ENCODE data around the gene TNS1. TPM values are rescaled to one million over a fixed set of nuclear protein-coding genes. Genes with fewer than 3 reads are reported as not detected.

TNS1 gene
- total RNA-seq, 2 donors from 2014 or later: 1,255 to 1,508 TPM

DNA sequence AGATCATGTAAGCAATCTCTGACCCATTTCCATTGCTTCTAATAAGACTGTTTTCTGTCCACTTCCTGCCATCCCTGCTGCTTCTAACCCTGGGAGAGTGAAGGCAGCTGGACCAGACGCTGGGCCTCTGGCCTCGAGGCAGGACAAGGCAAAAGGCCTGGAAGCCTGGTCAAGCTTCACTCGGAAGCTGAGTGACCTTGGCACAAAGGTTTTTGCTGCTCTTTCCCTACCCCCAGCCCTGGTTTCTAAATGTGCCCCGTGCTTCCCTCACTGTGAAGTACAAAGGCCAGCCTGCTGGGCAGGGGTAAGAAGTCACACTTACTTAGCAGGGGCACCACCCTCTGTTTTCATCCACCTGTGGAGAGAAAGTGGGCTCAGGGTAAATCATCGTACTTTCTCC lies 195.0 kb downstream of the TNS1 start:
- no peak for DNase-seq (ENCODE audit: low spot score)
- intact Hi-C loops (cut with DNase I): no loop called here

DNA sequence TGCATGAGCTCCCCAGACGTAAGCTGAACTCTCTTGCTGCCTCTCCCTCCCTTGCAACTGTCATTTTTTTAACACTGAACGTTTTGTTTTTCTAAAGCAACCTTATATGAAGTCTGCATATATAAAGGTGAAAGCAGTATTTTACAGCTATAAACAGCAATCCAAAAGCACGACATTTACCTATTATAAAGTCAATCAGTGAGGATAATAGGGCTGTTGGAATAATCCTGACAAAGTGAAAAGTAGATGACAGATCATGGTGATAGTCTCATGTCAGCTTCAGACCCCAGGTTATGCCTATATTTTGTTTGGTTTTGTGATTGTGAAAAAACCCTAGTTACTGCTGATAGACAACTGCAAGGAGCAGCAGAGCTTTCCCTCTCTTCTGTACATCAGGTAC lies 195.8 kb downstream of the TNS1 start:
- intact Hi-C loops (cut with DNase I): no loop called here
- no peak for DNase-seq (ENCODE audit: low spot score)

DNA sequence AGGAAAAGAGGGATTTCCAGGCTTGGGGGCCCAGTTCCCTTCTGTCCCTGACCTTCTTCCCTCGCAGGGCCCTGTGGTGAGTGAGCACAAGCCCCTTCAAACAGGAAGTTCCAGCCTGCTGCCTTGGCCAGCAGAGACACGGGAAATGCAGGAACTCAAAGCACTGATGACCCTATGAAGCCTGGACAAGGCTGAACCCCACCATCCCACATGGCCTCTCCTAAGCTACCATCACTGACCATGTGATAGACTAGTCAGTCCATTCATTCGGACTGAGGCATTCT lies 196.4 kb downstream of the TNS1 start:
- DNase-seq (ENCODE audit: low spot score): peak; percentile 52
- intact Hi-C loops (cut with DNase I): no loop called here

DNA sequence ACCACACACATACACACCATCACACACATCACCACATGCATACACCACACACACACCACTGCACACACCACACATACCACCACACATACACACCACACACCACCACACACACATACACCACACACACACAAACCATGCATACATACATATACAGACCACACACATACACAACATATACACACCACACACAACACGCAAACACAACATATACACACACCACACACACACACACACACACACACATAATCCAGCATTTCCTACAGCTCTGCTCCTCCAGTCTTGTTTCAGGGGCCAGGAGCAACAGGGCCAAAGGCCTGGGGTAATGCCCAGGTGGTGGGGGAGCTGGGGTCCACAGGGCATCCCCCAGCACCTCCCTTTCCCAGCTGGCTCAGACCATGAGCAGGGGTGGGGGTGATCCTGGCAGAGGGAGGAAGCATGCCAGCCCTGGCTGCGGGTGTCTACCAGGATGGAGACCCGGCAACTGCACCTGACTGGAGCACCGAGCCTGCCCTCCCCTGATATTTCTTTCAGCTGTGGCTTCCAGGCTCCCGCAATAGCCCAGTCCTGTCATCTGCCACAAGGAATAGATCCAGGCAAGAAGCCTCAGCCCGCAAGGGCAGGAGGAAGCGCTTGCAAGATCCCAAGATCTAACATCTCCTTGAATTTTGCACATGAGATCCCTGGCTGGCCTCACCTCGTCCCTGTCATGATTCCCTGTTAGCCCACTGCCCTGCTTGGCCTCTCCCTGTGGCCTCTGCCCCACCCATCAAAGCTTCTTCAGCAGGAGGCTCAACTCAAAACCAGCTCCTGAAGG lies 196.9 kb downstream of the TNS1 start:
- intact Hi-C loops (cut with DNase I): no loop called here
- peak; percentile 66 for DNase-seq (ENCODE audit: low spot score)

DNA sequence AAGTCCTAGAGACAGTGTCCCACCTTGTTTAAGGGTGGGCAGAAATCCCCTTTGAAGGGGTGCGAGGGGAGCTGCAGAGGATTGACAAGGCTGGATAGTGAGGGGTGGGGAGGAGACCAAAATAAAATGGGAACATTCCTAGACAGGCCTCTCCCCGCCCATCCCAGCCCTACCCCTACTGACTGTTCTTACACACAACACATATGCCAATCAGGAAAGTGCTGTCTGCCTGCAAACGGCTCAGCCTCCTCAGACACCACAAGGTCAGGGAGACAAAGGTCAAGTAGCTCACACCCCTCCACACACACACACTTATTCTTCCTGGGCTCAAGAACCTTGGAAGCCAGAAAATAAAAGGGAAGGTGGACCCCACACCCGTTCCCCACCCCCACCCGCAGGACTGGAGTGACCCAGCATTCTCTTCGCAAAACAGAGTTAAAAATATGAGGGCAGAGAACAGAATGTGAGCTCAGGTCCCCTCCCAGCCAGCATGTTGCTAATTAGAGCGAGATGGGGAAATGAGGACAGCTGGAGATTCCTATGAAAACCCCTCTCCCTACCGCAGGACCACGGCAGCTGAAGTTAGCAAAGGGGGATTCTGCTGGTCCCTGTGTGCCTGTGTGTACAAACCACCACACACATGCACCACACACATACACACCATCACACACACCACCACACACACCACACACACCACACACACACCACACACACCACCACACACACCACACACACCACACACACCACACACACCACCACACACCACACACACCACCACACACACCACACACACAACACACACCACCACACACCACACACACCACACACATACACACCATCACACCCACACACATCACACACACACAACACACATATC lies 197.8 kb downstream of the TNS1 start:
- DNase-seq (ENCODE audit: low spot score): peak; percentile 48
- intact Hi-C loops (cut with DNase I): no loop called here

DNA sequence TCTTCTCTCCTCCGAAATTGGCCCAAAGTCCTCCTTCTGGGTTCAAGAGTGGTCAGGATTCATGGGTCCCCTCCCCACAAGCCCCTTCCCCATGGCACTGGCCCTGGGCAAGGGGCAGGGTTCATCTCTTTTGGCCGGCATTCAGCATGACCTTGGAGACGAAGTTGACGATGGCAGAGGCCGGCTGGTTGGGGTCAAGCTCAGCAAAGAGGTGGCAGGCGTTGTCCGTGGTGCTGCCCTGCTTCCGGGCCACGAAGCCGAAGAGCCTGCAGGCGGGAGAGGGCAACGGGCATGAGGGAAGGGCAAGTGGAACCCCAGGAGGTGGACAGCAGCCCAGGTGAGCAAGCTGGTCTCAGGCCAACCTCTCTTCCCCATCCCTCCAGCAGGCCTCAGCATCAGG lies 198.5 kb downstream of the TNS1 start:
- peak; percentile 80 for DNase-seq (ENCODE audit: low spot score)
- intact Hi-C loops (cut with DNase I): no loop called here

DNA sequence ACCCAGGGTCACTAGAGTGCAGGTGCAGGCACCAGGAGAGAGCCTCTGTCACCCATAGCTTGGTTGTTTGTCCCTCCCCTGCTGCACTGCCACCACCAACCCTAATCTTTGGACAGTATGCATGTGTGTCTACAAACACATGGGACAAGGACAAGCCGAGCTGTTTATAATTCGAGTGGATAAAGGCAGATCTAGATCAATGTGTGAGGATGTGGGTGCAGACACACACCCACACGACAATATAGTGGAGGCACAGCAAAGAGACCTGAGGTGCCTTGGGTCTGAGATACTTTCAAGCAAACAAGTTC lies 199.2 kb downstream of the TNS1 start:
- intact Hi-C loops (cut with DNase I): no loop called here
- no peak for DNase-seq (ENCODE audit: low spot score)

DNA sequence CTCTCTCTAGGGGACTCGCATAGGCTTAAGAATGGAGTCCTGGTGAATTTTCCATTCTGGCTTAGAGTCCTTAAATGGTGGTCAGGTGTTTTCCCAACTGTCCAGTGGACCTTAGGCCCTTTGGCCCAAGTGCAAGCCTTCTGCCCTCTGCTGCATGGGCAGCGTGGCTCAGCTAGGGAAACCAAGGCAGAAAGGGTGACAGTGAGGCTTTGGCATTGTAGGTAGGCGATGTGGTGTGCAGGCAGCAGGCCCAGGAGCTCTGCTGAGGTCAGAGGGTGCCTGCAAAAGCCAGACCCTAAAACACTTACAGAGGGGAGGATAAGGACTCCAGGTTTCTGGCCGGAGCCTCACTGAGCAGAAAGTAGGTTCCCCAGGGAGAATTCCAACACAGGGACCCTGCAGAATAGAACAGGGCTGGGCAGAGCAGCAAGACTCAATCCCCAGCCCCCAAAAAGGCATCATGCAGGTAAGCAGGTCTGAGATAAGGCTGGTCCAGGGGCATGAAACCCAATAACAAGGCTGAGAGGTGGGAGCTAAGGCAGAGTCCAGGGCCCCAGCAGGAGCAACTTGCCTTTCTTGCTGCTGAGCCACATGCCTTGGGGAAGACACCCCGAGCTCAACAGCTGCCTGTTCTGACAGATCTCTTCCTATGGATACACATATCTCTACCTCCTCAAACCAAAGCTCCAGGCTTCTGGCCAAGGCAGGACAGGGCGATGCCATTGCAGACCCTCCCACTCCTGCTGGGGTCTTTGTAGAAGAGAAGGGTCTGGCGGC lies 199.7 kb downstream of the TNS1 start:
- intact Hi-C loops (cut with DNase I): no loop called here
- peak; percentile 62 for DNase-seq (ENCODE audit: low spot score)

DNA sequence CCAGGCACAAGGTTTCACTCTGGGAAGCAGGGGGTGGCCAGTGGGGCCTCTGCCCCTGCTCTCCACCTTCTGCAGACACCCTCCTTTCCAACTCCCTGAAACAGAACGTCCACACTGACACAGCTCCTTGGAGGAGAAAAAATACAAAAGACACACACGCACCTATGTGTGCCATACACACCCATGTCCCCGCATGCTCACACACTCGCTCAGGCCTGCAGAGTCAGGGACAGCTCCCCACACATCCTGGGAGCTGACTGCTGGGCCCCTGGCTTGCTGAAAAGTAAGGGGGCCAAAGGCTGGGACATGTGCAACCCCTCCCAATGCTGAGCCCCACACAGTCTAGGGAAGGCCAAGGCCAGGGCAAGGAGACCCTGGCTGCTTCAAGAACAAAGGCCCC lies 200.5 kb downstream of the TNS1 start:
- intact Hi-C loops (cut with DNase I): no loop called here
- DNase-seq (ENCODE audit: low spot score): peak; percentile 44

DNA sequence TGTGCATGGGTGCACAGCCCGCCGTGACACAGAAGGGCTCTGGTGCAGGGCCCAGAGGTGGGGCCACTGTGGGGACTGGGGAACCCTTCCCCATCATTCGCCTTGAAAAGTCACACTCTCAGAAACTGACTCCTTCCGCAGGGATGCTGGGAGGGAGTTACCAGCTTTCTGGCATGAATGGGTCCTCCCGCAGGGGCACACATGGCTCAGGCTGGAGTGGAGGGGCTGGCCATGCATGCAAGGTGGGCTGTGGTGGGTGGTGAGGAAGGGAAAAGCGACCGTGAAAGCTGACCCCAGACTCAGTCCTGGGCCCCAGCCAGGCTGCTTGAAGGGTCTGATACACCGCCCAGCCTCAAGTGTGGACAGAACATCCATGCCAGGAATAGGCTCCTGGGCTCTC lies 201.1 kb downstream of the TNS1 start:
- intact Hi-C loops (cut with DNase I): no loop called here
- peak; percentile 43 for DNase-seq (ENCODE audit: low spot score)

DNA sequence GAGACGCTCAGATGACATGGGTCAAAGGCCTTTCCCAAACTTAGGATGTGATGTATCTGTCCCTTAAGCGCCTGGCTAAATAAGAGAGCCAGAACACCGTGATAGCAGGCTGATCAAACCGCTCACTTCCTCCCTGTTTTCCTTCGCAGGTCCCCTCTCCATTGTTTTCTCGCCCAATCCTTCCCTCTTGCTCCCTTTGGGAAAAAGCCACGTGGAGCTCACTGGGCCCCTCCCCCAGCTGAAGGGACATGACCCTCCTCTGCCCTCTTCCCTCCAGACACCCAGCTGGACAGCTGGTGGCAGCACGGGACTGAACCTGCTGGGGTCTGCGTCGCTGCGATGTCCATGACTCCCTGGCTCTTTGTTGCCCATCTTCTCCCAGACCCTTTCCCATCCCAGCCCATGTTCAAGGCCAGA lies 201.7 kb downstream of the TNS1 start:
- peak; percentile 75 for DNase-seq (ENCODE audit: low spot score)
- intact Hi-C loops (cut with DNase I): no loop called here

DNA sequence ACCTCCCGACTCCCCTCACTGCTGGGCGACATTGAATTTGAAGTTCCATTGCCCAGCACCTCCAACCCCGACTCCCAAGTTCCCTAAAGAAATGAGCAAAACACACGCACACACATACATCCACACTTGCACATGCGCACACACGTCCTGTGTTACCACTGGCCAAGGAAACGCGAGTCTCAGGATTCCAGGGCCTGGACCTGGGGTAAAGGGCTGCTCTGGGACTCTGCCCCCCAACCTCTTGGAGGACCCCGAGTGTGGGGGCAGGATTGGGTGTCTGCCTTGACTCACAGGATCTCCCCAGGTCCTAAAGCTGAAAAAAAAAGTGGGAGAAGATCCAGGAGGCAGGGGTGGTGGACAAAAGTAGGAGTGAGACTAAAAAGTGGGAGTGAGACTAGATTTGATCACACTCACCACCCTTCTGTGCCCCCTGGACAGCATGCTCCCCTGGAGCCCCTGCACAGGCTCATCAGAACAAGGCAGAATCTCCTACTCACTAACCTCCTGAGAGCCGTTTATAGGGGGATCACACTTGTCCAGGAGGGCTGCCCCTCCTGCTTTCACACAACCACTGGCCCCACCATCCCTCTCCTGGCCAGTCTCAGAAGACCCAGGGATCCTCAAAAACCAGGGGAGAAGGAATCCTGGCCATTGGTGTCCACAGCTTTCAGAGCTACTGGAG lies 202.2 kb downstream of the TNS1 start:
- DNase-seq (ENCODE audit: low spot score): peak; percentile 56
- intact Hi-C loops (cut with DNase I): no loop called here

DNA sequence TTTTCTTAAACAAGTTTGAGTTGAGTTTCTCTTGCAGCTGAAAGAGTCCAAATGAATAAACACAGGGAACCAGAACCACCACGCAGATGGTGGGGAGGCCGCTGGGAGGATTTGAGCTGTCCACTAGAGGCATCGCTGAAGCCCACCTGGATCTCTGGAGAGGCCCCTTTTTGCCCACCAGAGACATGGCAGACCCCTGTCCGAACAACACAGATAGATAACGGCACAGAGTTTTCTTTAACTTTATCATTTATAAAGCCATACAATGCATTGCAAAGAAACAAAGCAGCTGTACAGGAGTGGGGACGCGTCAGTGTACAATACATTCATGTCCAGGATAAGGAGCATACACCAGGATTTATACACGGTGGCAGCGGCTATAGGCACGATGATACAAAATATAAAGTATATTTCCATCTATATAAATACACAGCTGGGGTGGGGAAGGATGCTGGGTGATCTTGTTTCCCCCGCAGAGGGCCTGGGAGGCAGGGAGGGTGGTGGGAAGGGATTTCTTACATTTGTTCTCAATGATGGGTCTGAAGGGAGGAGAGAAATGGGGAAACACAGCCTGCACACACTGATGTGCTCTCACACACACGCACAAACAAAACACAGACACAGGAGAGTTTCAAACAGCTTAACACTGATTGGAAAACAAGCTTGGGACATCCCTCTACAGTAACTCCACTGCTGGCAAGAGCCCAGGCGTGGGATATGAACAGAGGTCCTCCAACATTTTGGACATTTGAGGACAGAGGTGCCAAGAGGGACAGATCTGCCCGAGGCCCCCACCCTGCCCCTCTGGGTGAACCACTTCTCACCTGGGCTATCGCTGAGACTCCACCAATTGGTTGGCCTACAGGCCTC lies 203.0 kb downstream of the TNS1 start:
- intact Hi-C loops (cut with DNase I): no loop called here
- DNase-seq (ENCODE audit: low spot score): peak; percentile 69

DNA sequence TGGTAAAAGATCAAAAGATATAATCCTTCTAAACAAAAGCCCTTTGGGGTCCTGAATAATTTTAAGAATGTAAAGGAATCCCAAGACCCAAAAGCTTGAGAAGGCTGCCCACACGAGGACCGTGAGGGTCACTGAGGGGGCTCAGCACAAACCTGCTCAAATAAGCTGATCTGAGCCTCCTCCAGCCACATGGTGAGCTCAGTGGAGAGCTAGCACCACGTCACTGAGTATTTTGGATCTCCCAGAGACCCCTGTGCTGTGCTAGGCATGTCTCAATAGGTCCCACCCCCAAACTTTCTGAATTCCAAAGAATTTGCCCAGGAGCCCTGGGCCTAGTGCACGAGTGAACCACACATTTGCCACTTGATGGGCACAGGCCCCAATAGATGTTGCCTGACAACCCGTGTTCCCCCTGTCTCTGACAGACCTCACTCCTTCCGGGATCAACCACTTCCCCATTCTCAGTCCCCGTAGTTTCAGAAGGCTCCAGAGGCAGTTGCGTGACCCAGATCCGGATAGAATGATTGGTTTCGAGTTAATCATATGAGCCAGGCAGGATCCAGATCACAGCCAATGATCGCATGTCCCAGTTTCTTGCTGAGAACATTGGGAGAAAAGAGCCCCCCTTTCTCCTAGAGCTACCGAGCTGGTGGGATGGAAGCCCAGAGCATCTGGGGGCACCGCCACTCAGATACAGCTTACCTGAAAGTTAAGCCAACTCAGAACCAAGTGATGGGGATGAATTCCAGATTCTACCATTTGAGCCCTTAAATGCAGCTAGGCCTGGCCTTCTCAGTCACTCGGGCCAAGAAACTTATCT lies 203.8 kb downstream of the TNS1 start:
- DNase-seq (ENCODE audit: low spot score): peak; percentile 83
- intact Hi-C loops (cut with DNase I): no loop called here

DNA sequence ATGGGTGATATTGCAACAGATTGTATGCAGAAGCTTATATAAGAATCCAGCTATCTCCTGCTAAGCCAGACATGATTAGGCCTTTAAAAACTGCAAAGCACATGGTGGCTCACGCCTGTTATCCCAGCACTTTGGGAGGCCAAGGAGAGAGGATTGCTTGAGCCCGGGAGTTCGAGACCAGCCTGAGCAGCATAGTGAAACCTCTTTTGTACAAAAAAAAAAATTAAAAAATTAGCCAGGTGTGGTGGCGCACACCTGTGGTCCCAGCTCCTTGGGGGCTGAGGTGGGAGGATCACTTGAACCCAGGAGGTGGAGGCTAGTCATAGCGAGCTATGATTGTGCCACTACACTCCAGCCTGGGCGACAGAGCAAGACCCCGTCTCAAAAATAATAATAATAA lies 204.6 kb downstream of the TNS1 start:
- no peak for DNase-seq (ENCODE audit: low spot score)
- intact Hi-C loops (cut with DNase I): no loop called here

DNA sequence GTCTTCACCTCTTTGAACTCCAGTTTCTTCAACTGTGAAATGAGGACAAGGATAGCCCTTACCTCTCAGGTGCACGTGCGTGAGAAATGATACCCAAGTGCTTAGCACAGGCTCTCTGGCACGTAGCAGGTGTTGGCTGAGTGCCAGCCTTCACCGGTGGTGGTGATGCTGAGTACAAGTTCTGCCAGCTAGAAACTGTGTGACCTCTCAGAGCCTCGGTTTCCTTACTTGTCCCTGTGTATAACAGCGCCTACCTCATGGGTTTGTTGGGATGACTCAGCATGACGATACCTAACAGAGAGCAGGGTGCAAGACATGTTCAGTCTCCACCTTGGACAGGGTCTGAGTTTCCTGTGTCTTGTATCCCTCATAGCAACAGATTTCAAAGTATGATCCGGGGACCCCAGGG lies 205.1 kb downstream of the TNS1 start:
- DNase-seq (ENCODE audit: low spot score): peak; percentile 80
- intact Hi-C loops (cut with DNase I): no loop called here

DNA sequence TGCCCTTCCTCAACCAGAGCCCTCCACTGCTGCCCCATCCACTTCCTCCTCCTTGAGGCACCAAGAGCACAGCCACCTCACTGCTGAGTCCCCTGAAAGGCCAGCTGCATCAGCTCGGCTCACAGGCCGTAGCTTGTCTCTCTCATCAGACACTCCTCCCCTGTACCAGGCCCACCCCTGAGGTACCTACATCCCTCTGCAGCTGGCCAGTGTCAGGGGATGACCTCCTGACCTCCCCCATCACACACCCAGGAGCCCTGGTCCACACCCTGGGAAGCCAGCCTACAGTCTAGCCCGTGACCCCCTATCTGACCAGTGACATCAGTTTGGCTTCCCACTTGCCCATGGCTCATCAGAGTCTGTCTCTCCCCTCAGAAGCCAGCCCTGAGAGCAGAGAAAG lies 205.6 kb downstream of the TNS1 start:
- intact Hi-C loops (cut with DNase I): no loop called here
- DNase-seq (ENCODE audit: low spot score): peak; percentile 72
